H9 (cell line): ENCODE data around the gene TH. TPM values are rescaled to one million over a fixed set of nuclear protein-coding genes. Genes with fewer than 3 reads are reported as not detected.

Source experiments
- DNase-seq: peaks from one replicate; pipeline ENCODE4 v3.0.0-alpha.2; 2017
- H2AFZ ChIP-seq: one replicate; pipeline ENCODE4 v1.6.1; 2013; ENCODE audit warnings: mild to moderate bottlenecking, low read length, control low read depth, moderate library complexity
- H2AK5ac ChIP-seq: 2 replicates; pipeline ENCODE4 v1.6.1; 2013; ENCODE audit warnings: low read length, control low read depth, mixed read lengths; ENCODE audit not compliant: insufficient read length
- H2BK120ac ChIP-seq: one replicate; pipeline ENCODE4 v1.6.1; 2013; ENCODE audit warnings: low read depth, mild to moderate bottlenecking, low read length, control low read depth, inconsistent platforms; ENCODE audit not compliant: poor library complexity, severe bottlenecking
- H2BK12ac ChIP-seq: 2 replicates; pipeline ENCODE4 v1.6.1; 2013; ENCODE audit warnings: low read length, control low read depth, mixed read lengths, low read depth; ENCODE audit not compliant: insufficient read length
- H2BK15ac ChIP-seq: 2 replicates; pipeline ENCODE4 v1.6.1; 2013; ENCODE audit warnings: low read depth, low read length, control low read depth
- H2BK20ac ChIP-seq: one replicate; pipeline ENCODE4 v1.6.1; 2013; ENCODE audit warnings: low read depth, mild to moderate bottlenecking, low read length, control low read depth, inconsistent platforms; ENCODE audit not compliant: poor library complexity, severe bottlenecking
- H2BK5ac ChIP-seq: 2 replicates; pipeline ENCODE4 v1.6.1; 2013; ENCODE audit warnings: low read length, control low read depth, mixed read lengths; ENCODE audit not compliant: insufficient read length
- H3K14ac ChIP-seq: 2 replicates; pipeline ENCODE4 v1.6.1; 2013; ENCODE audit warnings: low read length, control low read depth; ENCODE audit not compliant: insufficient read depth
- H3K18ac ChIP-seq: 2 replicates; pipeline ENCODE4 v1.6.1; 2013; ENCODE audit warnings: low read depth, mild to moderate bottlenecking, mixed read lengths, low read length, control low read depth; ENCODE audit not compliant: insufficient read length
- H3K23ac ChIP-seq: 2 replicates; pipeline ENCODE4 v1.6.1; 2013; ENCODE audit warnings: low read length, control low read depth, mixed read lengths, low read depth; ENCODE audit not compliant: insufficient read length
- H3K23me2 ChIP-seq: 2 replicates; pipeline ENCODE4 v1.6.1; 2013; ENCODE audit warnings: low read depth, mild to moderate bottlenecking, mixed read lengths, low read length, control low read depth; ENCODE audit not compliant: insufficient read length, poor library complexity, severe bottlenecking
- H3K27ac ChIP-seq: 2 replicates; pipeline ENCODE4 v1.5.1; 2013; ENCODE audit warnings: low read length, control low read depth, mixed read lengths, low read depth; ENCODE audit not compliant: insufficient read length
- H3K27me3 ChIP-seq: 2 replicates; pipeline ENCODE4 v1.6.1; 2013; ENCODE audit warnings: low read length, control low read depth, inconsistent platforms; ENCODE audit not compliant: insufficient read depth
- H3K4ac ChIP-seq: 2 replicates; pipeline ENCODE4 v1.6.1; 2013; ENCODE audit warnings: low read depth, mild to moderate bottlenecking, control low read depth, inconsistent platforms, low read length, moderate library complexity
- H3K4me1 ChIP-seq: 2 replicates; pipeline ENCODE4 v1.6.1; 2013; ENCODE audit warnings: low read length, control low read depth, inconsistent platforms; ENCODE audit not compliant: insufficient read depth
- H3K4me2 ChIP-seq: 2 replicates; pipeline ENCODE4 v1.6.1; 2013; ENCODE audit warnings: low read length, control low read depth, mixed read lengths; ENCODE audit not compliant: insufficient read length, insufficient read depth
- H3K56ac ChIP-seq: 2 replicates; pipeline ENCODE4 v1.6.1; 2013; ENCODE audit warnings: low read depth, mild to moderate bottlenecking, mixed read lengths, low read length, control low read depth; ENCODE audit not compliant: insufficient read length
- H3K79me1 ChIP-seq: 2 replicates; pipeline ENCODE4 v1.6.1; 2013; ENCODE audit warnings: low read depth, mild to moderate bottlenecking, moderate library complexity, low read length, control low read depth, inconsistent platforms; ENCODE audit not compliant: insufficient read depth, poor library complexity, severe bottlenecking
- H3K79me2 ChIP-seq: 2 replicates; pipeline ENCODE4 v1.6.1; 2013; ENCODE audit warnings: low read length, control low read depth, inconsistent platforms; ENCODE audit not compliant: insufficient read depth
- H3K9ac ChIP-seq: 2 replicates; pipeline ENCODE4 v1.6.1; 2013; ENCODE audit warnings: low read length, control low read depth, mixed read lengths; ENCODE audit not compliant: insufficient read length; ENCODE audit errors: extremely low read depth
- H3K9me3 ChIP-seq: one replicate; pipeline ENCODE4 v1.6.1; 2013; ENCODE audit warnings: low read depth, low read length, inconsistent platforms; ENCODE audit not compliant: control insufficient read depth
- H3T11ph ChIP-seq: one replicate; pipeline ENCODE4 v1.6.1; 2013; ENCODE audit warnings: mild to moderate bottlenecking, low read length, control low read depth, inconsistent platforms
- H4K20me1 ChIP-seq: one replicate; pipeline ENCODE4 v1.6.1; 2013; ENCODE audit not compliant: control insufficient read depth, insufficient read length, insufficient read depth
- H4K5ac ChIP-seq: 2 replicates; pipeline ENCODE4 v1.6.1; 2013; ENCODE audit warnings: low read depth, mild to moderate bottlenecking, mixed read lengths, low read length, control low read depth; ENCODE audit not compliant: insufficient read length
- H4K8ac ChIP-seq: replicated peaks from 2 replicates; pipeline ENCODE4 v1.6.1; 2013; ENCODE audit warnings: low read length, control low read depth, mixed read lengths, low read depth; ENCODE audit not compliant: insufficient read length
- H4K91ac ChIP-seq: 2 replicates; pipeline ENCODE4 v1.6.1; 2013; ENCODE audit warnings: low read depth, mild to moderate bottlenecking, moderate library complexity, mixed read lengths, low read length, control low read depth; ENCODE audit not compliant: insufficient read length
- H3K27ac Mint-ChIP-seq, 3 experiments: 2 replicates in 2 of 3; 3 replicates in 1 of 3; pipeline ENCODE4 v1.8.0; 2020 to 2021; ENCODE audit warnings: mixed read lengths in 3 of 3, mild to moderate bottlenecking in 1 of 3, moderate library complexity in 1 of 3
- H3K27me3 Mint-ChIP-seq: 2 replicates; pipeline ENCODE4 v1.8.0; 2021; ENCODE audit warnings: low read depth, mild to moderate bottlenecking, moderate library complexity, mixed read lengths
- H3K36me3 Mint-ChIP-seq, 3 experiments: 2 replicates in 2 of 3; 3 replicates in 1 of 3; pipeline ENCODE4 v1.8.0; 2020 to 2021; ENCODE audit warnings: low read depth in 3 of 3, mixed read lengths in 3 of 3; ENCODE audit not compliant: insufficient read depth in 1 of 3
- H3K4me1 Mint-ChIP-seq, 2 experiments: 2 replicates each; pipeline ENCODE4 v1.8.0; 2020; ENCODE audit warnings: mixed read lengths in 2 of 2
- H3K4me3 Mint-ChIP-seq, 2 experiments: 2 replicates in 1 of 2; 3 replicates in 1 of 2; pipeline ENCODE4 v1.8.0; 2020 to 2021; ENCODE audit warnings: mild to moderate bottlenecking in 2 of 2, mixed read lengths in 2 of 2, moderate library complexity in 1 of 2
- H3K9me3 Mint-ChIP-seq, 2 experiments: 2 replicates in 1 of 2; 3 replicates in 1 of 2; pipeline ENCODE4 v1.8.0; 2020; ENCODE audit warnings: mild to moderate bottlenecking in 2 of 2, mixed read lengths in 2 of 2, moderate library complexity in 1 of 2
- CTCF ChIP-seq: fragments of 200-600 bp; sonication (generic); conservative IDR thresholded peaks from 3 replicates; pipeline ENCODE4 v1.8.0; 2021; ENCODE audit warnings: antibody characterized with exemption, mild to moderate bottlenecking
- WGBS: extraction: QIAGEN DNeasy Blood & Tissue Kit; methylation state at CpG from one replicate; pipeline ENCODE4 v1.1.7; 2013; ENCODE audit warnings: missing lambda C conversion rate, low lambda C conversion rate, mixed read lengths; ENCODE audit not compliant: insufficient read length; ENCODE audit errors: extremely low coverage; 5-methylcytosine and 5-hydroxymethylcytosine counted together
- long read RNA-seq: library from polyadenylated mRNA; unstranded; transcript quantifications from one replicate; pipeline ENCODE4 v2.0.0, GENCODE V29; 2020
- total RNA-seq: library from RNA; stranded (reverse); gene quantifications from 2 replicates; pipeline ENCODE4 v1.2.1, GENCODE V29; 2021

Gene TH
- not detected in 2 replicates for total RNA-seq
- long read RNA-seq, partial matches to known transcripts = 1 of 1 reads
- long read RNA-seq, other reads (novel, unspliced or antisense) = 0 of 1 reads

GRCh38 chr11:2171591-2172003, at the start of gene TH:
TSS of gene TH (minus strand) at chr11:2171815. CDS start at chr11:2171786, 29 bp downstream.
- H3K9me3 ChIP-seq = no peaks in the 10 kb centered on the region
- no peak within 1 kb of the TSS for H3K9ac ChIP-seq
- no peak within 1 kb of the TSS for H3K18ac ChIP-seq
- no peak within 1 kb of the TSS for H3K27ac Mint-ChIP-seq
- H3K4ac ChIP-seq = no peak within 1 kb of the TSS
- H3K14ac ChIP-seq = no peak within 1 kb of the TSS
- no peak within 1 kb of the TSS for H3K56ac ChIP-seq
- no peaks in the 10 kb centered on the region for H3K4me1 ChIP-seq
- H4K8ac ChIP-seq = no peak within 1 kb of the TSS
- H3K9me3 Mint-ChIP-seq = no peaks in the 10 kb centered on the region; a peak in 1 of 5 replicates
- H3K27ac ChIP-seq = no peak within 1 kb of the TSS
- no peak within 1 kb of the TSS for H3T11ph ChIP-seq
- H2BK15ac ChIP-seq = no peak within 1 kb of the TSS
- H2AFZ ChIP-seq = no peak within 1 kb of the TSS
- H2BK12ac ChIP-seq = no peak within 1 kb of the TSS
- no peaks in the 10 kb centered on the region for H3K79me1 ChIP-seq
- no peaks in the 10 kb centered on the region for H4K20me1 ChIP-seq
- no peak within 1 kb of the TSS for H2BK20ac ChIP-seq
- peaks cover 18% of the 10 kb centered on the region for H3K27me3 Mint-ChIP-seq
- H3K4me2 ChIP-seq = no peak within 1 kb of the TSS
- no peak within 1 kb of the TSS for H3K4me3 Mint-ChIP-seq
- no peak within 1 kb of the TSS for H2BK5ac ChIP-seq
- H4K5ac ChIP-seq = no peak within 1 kb of the TSS
- no peak within 1 kb of the TSS for H2BK120ac ChIP-seq
- H3K79me2 ChIP-seq = no peaks in the 10 kb centered on the region
- no peak within 1 kb of the TSS for H3K23ac ChIP-seq
- H2AK5ac ChIP-seq = no peak within 1 kb of the TSS
- peaks cover 3% of the 10 kb centered on the region for H3K23me2 ChIP-seq
- TF ChIP-seq CTCF = no peak
- WGBS = no CpG with 5 or more reads among the region's 17 CpGs
- no peak within 1 kb of the TSS for H4K91ac ChIP-seq
- DNase-seq = no peak
- H3K36me3 Mint-ChIP-seq = no peaks in the 10 kb centered on the region
- H3K27me3 ChIP-seq = no peaks in the 10 kb centered on the region
- peaks cover 0 to 5% of the 10 kb centered on the region in 2 experiments; a peak in 1 of 4 replicates for H3K4me1 Mint-ChIP-seq
